GM18907 (cell line): ENCODE data around the gene AQP12A.
"Not testable (repeated sequence)": the region's sequence is repeated elsewhere in the genome, so short reads cannot be mapped to it uniquely, and the experiment has no call there.

Source experiments
- ATAC-seq: cut with Tn5 transposase; IDR thresholded peaks from one replicate; pipeline ENCODE4 v1.9.1; 2021; ENCODE audit warnings: mild to moderate bottlenecking, moderate library complexity; ENCODE audit not compliant: unreplicated experiment

The AQP12A gene

GRCh38 chr2:240655931-240656886, 35.5 kb upstream of the AQP12A start:
- no peak for ATAC-seq

DNA sequence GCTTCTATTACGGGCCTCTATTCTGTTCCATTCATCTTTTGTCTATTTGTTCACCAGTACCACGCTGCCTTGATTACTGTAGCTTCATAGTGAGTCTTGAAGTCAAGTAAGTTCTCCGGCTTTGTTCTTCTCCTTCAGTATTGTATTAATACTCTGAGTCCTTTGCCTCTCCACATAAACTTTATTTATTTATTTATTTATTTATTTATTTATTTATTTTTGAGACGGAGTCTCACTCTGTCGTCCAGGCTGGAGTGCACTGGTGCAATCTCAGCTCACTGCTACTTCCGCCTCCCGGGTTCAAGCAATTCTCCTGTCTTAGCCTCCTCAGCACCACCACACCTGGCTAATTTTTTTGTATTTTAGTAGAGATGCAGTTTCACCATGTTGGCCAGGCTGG, 31.8 kb upstream of the AQP12A start:
- ATAC-seq = not testable (repeated sequence)

DNA sequence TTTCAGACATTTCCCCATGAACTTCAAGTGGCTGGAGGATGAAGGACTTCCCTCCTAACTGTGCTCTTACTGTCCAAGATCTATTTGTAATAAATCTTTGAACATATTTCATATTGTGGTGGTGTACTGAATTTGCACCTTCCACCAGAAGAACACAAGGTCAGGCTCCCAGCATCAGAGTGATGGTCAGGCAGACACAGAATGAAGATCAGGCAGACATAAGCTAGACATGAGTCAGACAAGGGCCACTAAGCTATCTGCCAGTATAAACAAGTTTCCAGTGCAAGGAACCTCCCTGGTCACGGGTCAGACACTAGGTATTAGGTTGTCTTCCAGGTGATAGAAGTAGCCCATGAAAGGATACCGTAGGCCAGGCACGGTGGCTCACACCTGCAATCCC, 29.0 kb upstream of the AQP12A start:
- no peak for ATAC-seq

DNA sequence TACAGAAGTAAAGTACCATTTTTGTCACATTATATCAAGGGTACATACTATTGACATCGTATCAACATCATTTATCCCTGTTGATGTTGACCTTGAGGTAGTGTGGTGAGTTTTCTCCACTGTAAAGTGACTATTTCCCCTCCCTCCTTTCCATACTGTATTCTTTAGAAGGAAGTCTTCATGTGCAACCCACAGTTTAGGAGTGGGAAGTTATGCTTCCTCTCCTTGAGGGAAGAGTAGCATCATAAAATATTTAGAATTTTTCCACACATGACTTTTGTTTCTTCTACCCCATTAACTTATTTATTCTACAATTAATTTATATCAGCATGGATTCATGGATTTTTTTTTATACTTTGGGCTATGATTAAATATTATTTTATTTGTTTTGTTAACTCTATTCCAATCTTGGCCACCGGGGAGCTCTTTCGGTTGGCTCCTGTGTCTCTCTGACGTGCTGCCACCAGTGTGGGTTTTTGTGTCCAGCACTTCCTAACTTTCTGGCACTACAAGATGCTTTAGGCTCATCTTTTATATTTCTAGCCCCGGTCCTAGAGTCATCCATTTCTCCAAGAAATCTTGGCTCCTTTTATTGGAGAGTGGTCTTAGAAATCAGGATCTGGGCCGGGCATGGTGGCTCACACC, 28.0 kb upstream of the AQP12A start:
- ATAC-seq = no peak

GRCh38 chr2:240664622-240665021, 27.0 kb upstream of the AQP12A start:
- no peak for ATAC-seq

DNA sequence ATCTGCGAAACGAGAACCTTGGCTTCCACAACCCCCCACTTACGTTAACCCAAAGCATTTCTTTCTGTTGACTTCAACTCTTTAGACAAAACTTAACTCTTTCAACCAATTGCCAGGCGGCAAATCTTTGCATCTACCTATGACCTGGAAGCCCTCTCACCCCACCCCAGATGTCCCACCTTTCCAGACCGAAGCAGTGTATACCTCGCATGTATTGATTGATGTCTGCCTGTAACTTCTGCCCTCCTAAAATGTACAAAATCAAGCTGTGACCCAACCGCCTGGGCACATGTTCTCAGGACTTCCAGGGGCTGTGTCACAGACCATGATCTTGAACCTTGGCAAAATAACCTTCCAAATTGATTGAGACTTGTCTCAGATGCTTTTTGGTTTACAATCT, 21.3 kb upstream of the AQP12A start:
- no peak for ATAC-seq

DNA sequence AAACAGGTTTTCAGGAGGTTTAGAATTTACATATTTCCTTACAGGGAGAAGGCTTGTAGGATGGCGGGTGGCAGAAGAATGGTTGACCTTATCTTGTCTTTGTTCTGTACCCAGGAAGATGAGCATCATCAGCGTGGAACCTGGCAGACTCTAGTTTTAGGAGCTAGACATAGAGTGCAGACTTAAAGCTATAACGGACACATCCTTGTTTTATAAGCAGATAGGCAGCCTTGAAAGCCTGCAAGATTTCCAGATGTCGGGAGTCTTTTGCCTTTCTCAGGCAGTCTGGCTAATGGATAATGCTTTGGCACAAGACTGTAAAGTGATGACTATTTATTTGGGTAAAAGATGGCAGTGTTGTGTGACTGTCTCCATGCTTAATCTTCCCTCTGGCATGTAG, 20.7 kb upstream of the AQP12A start:
- no peak for ATAC-seq

DNA sequence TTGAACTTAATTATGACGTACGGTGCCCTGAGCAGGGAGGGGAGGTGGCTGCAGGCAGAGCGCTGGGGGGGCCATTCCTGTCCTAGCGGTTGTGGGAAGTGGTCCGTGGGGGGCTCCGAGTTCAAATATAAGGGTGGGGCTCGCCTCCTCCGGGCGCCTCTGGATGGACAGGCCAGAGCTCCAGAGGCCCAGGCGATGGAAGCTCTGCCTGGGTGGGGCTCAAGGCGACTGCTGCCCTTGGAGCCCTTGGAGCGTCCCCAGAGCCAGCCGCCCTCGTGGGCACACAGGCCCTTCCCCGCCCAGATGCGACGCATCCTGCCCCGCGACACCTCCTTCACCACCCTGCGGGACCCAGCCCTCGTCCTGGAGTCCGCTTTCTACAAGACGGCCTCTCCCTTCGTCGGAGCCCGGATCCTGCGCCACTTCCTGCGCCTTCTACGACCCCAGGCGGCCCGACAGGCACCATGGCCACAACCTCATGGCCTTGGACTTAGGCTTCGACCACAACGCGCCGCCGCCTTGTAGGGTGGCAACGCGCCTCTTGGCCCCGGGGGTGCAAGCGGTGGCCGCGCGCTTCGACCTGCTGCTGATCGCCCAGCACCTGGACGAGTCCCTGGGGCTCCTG, 19.5 kb upstream of the AQP12A start:
- ATAC-seq = no peak

- ATAC-seq = no peak
Measured at GRCh38 chr2:240672701-240673190, 18.9 kb upstream of the AQP12A start.

DNA sequence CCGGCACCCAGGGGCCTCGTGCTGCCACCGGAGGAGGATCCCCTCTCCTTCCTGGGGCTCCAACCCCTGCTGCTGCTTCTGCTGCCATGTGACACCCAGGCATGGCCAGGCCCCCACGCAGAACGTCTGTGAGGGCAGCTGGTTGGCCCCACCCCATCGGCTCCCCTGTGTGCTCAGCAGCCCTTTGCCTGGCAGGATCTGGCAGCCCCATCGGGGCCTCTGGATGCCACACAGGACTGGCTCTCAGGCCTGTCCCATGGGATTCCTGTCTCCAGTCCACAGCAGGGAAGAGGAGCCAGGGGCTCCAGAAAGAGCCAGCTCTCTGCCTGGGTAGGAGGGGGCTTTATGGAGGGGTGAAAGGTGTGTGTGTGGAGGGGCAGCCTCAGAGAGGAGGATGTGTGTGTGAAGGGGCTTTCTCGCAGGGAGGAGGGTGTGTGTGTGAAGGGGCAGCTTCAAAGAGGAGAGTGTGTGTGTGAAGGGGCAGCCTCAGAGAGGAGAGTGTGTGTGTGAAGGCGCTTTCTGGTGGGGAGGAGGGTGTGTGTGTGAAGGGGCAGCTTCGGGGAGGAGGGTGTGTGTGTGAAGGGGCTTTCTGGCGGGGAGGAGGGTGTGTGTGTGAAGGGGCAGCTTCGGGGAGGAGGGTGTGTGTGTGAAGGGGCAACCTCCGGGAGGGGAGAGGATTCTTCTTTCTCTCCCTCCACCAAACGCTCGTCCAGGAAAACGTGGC, 17.0 kb upstream of the AQP12A start:
- not testable (repeated sequence) for ATAC-seq

DNA sequence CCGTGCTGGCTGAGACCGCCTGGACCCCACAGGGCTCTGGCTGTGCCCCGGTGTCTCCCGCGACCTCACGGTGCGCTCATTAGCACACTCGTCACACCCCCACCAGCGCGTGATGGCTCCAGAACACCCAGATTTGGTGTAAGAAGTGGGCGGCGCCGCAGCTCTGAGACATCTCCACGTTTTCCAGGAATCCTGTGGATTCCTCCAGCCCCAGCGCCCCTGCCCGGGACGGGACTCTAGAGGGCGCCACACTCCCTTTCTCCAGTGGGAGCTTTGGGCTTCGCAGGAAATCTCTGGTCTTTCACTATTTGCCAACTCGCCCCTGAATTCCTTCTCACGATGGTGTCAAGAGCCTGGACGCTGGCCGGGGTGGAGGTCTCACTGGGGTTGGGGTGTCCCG, 16.3 kb upstream of the AQP12A start:
- not testable (repeated sequence) for ATAC-seq

DNA sequence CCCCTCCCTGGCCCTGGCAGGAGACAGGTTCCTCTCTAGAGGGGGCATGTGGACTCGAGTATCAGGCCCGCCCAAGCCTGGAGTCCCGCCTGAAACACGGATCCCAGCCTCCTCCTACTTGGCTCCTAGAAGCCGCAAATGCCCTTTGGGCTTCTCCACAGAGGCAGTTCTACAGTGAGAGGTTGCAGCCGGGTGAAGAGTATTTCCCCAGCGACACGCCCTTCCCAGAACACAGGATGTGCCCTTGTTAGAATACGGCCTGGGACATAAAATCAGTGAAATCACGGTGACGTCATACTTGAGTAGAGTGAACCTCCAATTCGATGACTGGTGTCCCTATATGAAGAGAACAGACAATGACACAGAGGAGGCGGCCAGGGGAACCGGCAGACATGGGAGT, 13.6 kb upstream of the AQP12A start:
- not testable (repeated sequence) for ATAC-seq

- not testable (repeated sequence) for ATAC-seq
Measured at GRCh38 chr2:240678909-240679308, 12.8 kb upstream of the AQP12A start.

GRCh38 chr2:240680185-240680584, 11.5 kb upstream of the AQP12A start:
- not testable (repeated sequence) for ATAC-seq

GRCh38 chr2:240682431-240683224, 9.0 kb upstream of the AQP12A start, which contains the start of gene AQP12B:
Gene AQP12B (minus strand): TSS chr2:240682885. CDS start chr2:240682837, 48 bp downstream.
- ATAC-seq = not testable (repeated sequence)

DNA sequence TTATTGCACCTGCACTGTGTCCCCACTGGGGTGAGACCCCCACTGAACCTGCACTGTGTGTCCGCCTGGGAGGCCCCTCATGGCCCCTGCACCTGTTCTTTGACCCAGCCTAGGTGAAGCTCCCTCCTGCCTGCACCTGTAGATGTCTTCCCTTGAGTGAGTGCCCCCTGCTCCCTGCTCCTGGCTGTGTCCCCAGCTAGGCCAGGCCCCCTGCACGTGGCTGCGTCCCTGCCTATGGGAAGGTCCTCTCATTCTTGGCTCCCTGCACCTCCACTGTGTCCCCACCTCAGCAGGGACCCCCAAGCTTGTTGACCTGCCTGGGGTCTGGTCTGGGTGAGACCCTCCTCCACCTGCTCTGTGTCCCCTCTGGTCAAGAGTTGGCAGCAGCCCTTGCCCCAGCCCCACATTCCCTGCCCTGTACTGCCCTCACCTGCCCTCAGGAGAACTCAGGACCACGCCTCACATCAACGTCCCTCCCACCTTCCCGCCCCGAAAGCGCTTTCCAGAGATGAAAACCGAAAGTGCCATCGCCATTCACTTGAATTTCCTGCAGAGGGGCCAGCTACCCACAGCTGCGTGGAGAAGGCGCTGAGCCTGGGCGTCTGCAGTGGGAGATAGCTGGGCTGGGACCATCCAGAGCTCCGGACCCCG, 8.2 kb upstream of the AQP12A start:
- not testable (repeated sequence) for ATAC-seq

DNA sequence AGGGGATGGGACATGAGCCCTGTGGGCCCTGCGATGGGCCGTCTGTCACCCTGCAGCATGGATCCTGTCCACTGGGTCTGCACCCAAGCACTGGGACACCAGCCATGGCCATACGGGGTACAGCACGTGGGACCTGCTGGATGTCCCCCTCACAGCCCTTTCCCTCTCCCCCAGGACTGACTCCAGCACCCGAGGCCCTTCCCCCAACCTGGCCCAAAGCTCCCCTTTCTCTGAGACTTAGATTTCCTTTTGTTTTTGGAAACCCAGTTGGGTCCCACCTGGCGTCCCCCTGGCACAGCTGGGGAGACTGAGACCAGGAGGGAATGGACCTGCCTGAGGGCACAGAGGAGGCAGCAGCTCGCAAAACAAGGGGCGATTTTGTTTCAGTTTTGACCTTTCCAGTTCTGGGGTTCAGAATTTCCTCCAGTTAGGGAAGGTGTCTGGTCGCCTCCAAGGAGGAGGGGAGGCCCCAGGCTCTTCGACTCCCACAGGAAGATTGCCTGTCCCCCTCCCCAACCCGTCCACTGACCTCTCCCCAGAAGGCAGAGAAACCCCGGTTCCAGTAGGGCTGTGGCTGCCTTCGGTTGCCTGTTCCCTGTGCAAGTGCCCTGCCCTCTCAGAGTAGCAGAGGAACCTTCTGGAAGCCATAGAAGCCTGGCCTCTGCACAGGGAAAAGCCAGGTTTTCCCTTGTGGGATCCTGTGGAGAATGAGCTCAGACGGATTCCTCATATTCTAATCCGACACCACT, 7.5 kb upstream of the AQP12A start:
- ATAC-seq = not testable (repeated sequence)

DNA sequence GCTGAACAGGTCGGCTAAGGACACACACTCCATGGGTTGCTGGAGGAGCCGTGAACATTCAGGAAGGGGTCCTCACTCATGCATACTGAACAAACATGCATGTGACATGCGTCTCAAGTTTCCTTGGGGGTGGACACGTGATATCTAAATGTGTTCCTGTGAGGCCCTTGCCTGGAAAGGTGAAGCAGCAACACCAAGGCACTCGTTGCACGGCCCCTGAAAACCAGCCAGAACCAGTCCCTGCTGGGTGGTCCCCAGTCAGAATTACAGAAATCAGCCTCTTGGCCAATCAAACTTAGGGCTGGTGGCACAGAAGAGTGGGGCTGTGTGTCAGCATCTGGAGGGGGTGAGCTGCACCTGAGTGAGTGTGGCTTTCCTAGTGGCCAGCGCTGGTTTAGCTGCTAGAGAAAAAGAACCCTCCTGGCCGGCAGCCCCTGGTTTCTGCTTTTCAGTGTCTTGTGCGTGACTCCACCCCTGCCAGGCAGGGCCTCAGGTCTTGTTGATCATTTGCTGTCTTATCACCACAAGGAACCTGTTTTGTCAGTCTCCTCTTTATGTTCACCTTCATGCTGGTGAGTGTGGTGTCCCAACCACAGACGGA, 5.8 kb upstream of the AQP12A start:
- no peak for ATAC-seq
